Measurements from ENCODE around the gene NUP107.

The NUP107 gene

GRCh38 chr12:68739891-68740290, 53.1 kb downstream of the NUP107 start:
- no peak for DNase-seq (ENCODE audit: low read depth, low spot score)

GRCh38 chr12:68743356-68743755, 56.6 kb downstream of the NUP107 start:
- no peak for DNase-seq (ENCODE audit: low read depth, low spot score)

- DNase-seq (ENCODE audit: low read depth, low spot score), result no peak
Measured at GRCh38 chr12:68745376-68745903, 58.7 kb downstream of the NUP107 start.

GRCh38 chr12:68745904-68746571, 59.3 kb downstream of the NUP107 start, which contains the start of gene SLC35E3:
Gene SLC35E3 (plus strand): TSS chr12:68746176. CDS start chr12:68746378, 202 bp downstream.
- DNase-seq (ENCODE audit: low read depth, low spot score), result peak; percentile 57

GRCh38 chr12:68746572-68747180, 59.9 kb downstream of the NUP107 start:
- DNase-seq (ENCODE audit: low read depth, low spot score), result peak; percentile 15

- DNase-seq (ENCODE audit: low read depth, low spot score), result no peak
Measured at GRCh38 chr12:68749443-68749842, 62.7 kb downstream of the NUP107 start.

- DNase-seq (ENCODE audit: low read depth, low spot score), result no peak
Measured at GRCh38 chr12:68749861-68750260, 63.1 kb downstream of the NUP107 start.

GRCh38 chr12:68750506-68750905, 63.7 kb downstream of the NUP107 start:
- no peak for DNase-seq (ENCODE audit: low read depth, low spot score)

GRCh38 chr12:68755536-68756243, 68.9 kb downstream of the NUP107 start:
- no peak for DNase-seq (ENCODE audit: low read depth, low spot score)

GRCh38 chr12:68759852-68760251, 73.1 kb downstream of the NUP107 start:
- DNase-seq (ENCODE audit: low read depth, low spot score), result no peak

- no peak for DNase-seq (ENCODE audit: low read depth, low spot score)
Measured at GRCh38 chr12:68760806-68761441, 74.1 kb downstream of the NUP107 start.

GRCh38 chr12:68761442-68761812, 74.6 kb downstream of the NUP107 start:
- DNase-seq (ENCODE audit: low read depth, low spot score), result no peak

GRCh38 chr12:68761901-68762630, 75.3 kb downstream of the NUP107 start:
- DNase-seq (ENCODE audit: low read depth, low spot score), result no peak

- DNase-seq (ENCODE audit: low read depth, low spot score), result no peak
Measured at GRCh38 chr12:68762691-68763090, 75.9 kb downstream of the NUP107 start.

- DNase-seq (ENCODE audit: low read depth, low spot score), result no peak
Measured at GRCh38 chr12:68765696-68766095, 78.9 kb downstream of the NUP107 start.

GRCh38 chr12:68766646-68767045, 79.9 kb downstream of the NUP107 start:
- DNase-seq (ENCODE audit: low read depth, low spot score), result no peak

- DNase-seq (ENCODE audit: low read depth, low spot score), result no peak
Measured at GRCh38 chr12:68767191-68767590, 80.4 kb downstream of the NUP107 start.

GRCh38 chr12:68768431-68768939, 81.7 kb downstream of the NUP107 start:
- DNase-seq (ENCODE audit: low read depth, low spot score), result no peak

- no peak for DNase-seq (ENCODE audit: low read depth, low spot score)
Measured at GRCh38 chr12:68769941-68770340, 83.2 kb downstream of the NUP107 start.

GRCh38 chr12:68771223-68771925, 84.6 kb downstream of the NUP107 start:
- no peak for DNase-seq (ENCODE audit: low read depth, low spot score)

- no peak for DNase-seq (ENCODE audit: low read depth, low spot score)
Measured at GRCh38 chr12:68772714-68773113, 85.9 kb downstream of the NUP107 start.
